ENCODE measurements around the gene PBXIP1. TPM values are rescaled to one million over a fixed set of nuclear protein-coding genes. Genes with fewer than 3 reads are reported as not detected.

Gene PBXIP1
- total RNA-seq, 3 donors from 2014 or later = 35.6 to 146 (median 49.4) TPM

- H3K4me1 ChIP-seq (ENCODE audit: low read depth) = peaks cover 44% of the 10 kb centered on the region
- peak; percentile 98 for DNase-seq
- intact Hi-C loops (cut with DNase I, micrococcal nuclease) = no loop called here
Measured at GRCh38 chr1:154974102-154974807, 18.4 kb upstream of the PBXIP1 start, which contains the start of gene CKS1B. CKS1B (plus strand) TSS chr1:154974681; CDS start chr1:154974746, 65 bp downstream.

DNA sequence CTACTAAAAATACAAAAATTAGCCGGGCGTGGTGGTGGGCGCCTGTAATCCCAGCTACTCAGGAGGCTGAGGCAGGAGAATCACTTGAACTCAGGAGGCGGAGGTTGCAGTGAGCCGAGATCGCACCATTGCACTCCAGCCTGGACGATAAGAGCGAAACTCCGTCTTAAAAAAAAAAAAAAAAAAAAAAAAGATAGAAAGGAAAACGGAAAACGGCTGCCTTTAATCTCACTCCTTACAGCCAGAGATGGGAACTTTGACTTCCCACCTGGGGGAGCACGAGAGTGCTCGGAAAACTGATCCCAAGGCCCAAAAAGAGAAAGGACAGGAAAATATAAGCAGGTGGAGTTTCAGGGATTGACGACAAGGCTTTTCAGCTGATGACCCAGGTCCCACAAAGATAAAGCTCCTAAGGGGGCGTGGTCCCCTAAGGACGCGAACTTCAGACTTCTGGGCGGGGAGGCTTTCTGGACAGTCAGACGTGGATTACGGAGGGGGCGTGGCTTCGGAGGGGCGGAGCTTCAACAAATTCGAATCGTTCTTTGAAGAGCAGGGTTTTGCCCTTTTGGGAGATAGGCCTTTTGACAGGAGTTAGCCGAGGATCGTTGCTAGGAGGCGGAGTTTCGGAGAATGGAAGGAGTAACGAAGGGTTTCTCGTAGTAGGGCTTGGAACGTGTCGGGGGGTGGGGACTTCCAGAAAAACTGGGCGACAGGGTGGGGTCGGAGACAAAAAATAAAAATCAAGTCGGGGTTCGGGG is 17.6 kb upstream of the PBXIP1 start:
- ATAC-seq (peak; percentile 72), DNase-seq (peak; percentile 98 to 100 (median 99))
- H3K4me3 ChIP-seq = peak overlapping the region; percentile 23
- TF ChIP-seq CTCF (IDR thresholded peaks at IDR 0.05) = no peak
- peaks cover 44% of the 10 kb centered on the region for H3K4me1 ChIP-seq (ENCODE audit: low read depth)
- H3K9me3 ChIP-seq = no peaks in the 10 kb centered on the region
- H3K36me3 ChIP-seq (ENCODE audit: low read depth) = no peaks in the 10 kb centered on the region
- intact Hi-C loops (cut with DNase I, micrococcal nuclease) = no loop called here

More at GRCh38 chr1:154974102-154974807, 18.4 kb upstream of the PBXIP1 start, which contains the start of gene CKS1B:
- Histone ChIP-seq H3K36me3 (ENCODE audit: low read depth) (no peaks in the 10 kb centered on the region), H3K4me3 (peak within 1 kb of the TSS; percentile 23), H3K9me3 (no peaks in the 10 kb centered on the region)
- peak; percentile 84 for ATAC-seq
- no peak for TF ChIP-seq CTCF (IDR thresholded peaks at IDR 0.05)

- ATAC-seq (peak; percentile 11), DNase-seq (peak; percentile 60 to 78 (median 66))
- no peak for TF ChIP-seq CTCF (IDR thresholded peaks at IDR 0.05)
- H3K4me1 ChIP-seq (ENCODE audit: low read depth) = peaks cover 44% of the 10 kb centered on the region
- no peak overlapping the region for H3K4me3 ChIP-seq
- no peaks in the 10 kb centered on the region for H3K9me3 ChIP-seq
- intact Hi-C loops (cut with DNase I, micrococcal nuclease) = no loop called here
- no peaks in the 10 kb centered on the region for H3K36me3 ChIP-seq (ENCODE audit: low read depth)
Measured at GRCh38 chr1:154972517-154973343, 16.8 kb upstream of the PBXIP1 start.

DNA sequence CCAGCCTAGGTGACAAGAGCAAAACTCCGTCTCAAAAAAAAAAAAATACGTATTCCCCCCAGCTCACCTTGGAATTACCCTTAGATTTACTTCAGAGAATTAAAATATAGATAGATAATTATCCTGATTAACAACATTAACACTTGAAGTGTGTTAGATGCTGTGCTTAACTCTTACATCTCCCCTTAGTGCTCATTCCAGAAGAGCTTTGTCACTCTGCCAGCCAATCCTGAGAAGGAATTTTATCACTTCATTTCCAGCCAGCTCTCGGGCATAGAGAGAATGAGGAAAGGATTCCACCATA is 16.3 kb upstream of the PBXIP1 start:
- DNase-seq = no peak
- no peak for ATAC-seq
- TF ChIP-seq CTCF (IDR thresholded peaks at IDR 0.05) = no peak
- Histone ChIP-seq H3K4me1 (ENCODE audit: low read depth) (peaks cover 44% of the 10 kb centered on the region), H3K4me3 (no peak overlapping the region), H3K36me3 (ENCODE audit: low read depth) (no peaks in the 10 kb centered on the region), H3K9me3 (no peaks in the 10 kb centered on the region)
- intact Hi-C loops (cut with DNase I, micrococcal nuclease) = no loop called here

DNA sequence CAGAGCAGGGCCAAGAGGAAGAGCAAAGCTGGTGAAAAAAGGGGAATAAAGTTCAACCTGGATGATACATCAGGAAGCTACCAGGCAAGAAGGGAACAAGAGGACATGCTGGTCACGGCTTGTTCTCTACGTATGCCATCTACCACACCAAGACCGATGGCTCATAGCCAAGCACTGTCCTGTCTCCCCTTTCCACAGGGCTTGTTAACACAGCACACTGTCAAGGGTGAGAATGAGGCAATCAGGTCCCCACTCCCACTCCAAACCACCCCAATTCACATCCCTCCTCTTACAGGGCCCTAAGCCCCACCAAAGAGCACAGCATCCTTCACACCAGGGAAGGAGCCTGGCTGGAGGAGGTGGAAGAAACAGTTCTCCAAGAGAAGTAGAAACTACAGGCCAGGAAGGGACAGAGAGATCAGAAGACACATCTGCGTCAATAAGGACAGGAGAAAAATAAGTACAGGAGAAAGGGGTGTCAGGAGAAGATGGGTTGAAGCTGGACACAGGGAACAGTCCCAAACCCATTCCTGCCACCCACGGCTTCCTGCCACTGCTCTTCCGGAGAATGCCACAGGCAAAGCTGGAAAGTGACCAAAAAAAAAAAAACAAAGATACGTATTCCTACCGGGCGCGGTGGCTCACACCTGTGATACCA is 15.6 kb upstream of the PBXIP1 start:
- Histone ChIP-seq H3K4me3 (no peak overlapping the region), H3K36me3 (ENCODE audit: low read depth) (no peaks in the 10 kb centered on the region), H3K9me3 (no peaks in the 10 kb centered on the region), H3K4me1 (ENCODE audit: low read depth) (peaks cover 41% of the 10 kb centered on the region)
- ATAC-seq (no peak), DNase-seq (peak in 1 of 3 donors; percentile 42)
- no peak for TF ChIP-seq CTCF (IDR thresholded peaks at IDR 0.05)
- intact Hi-C loops (cut with DNase I, micrococcal nuclease) = no loop called here
